HG03469 (cell line): ENCODE results near the gene SMNDC1.
"Not testable (repeated sequence)": the region's sequence is repeated elsewhere in the genome, so short reads cannot be mapped to it uniquely, and the experiment has no call there.

Source experiments
- ATAC-seq: cut with Tn5 transposase; IDR thresholded peaks from one replicate; pipeline ENCODE4 v1.9.1; 2021; ENCODE audit warnings: mild to moderate bottlenecking, moderate library complexity, moderate number of reproducible peaks; ENCODE audit not compliant: unreplicated experiment

Gene SMNDC1

GRCh38 chr10:110286841-110287240 is 17.9 kb downstream of the SMNDC1 start:
- ATAC-seq, result no peak

- ATAC-seq, result no peak
These were observed 19.2 kb downstream of the SMNDC1 start for GRCh38 chr10:110285501-110285900.

GRCh38 chr10:110284262-110284661 is 20.5 kb downstream of the SMNDC1 start:
- ATAC-seq, result no peak

- ATAC-seq, result no peak
These were observed 25.2 kb downstream of the SMNDC1 start for GRCh38 chr10:110279407-110279986.

GRCh38 chr10:110278562-110279406 is 25.9 kb downstream of the SMNDC1 start:
- no peak for ATAC-seq

- ATAC-seq, result no peak
These were observed 27.1 kb downstream of the SMNDC1 start for GRCh38 chr10:110277591-110277990.

GRCh38 chr10:110276603-110277002 is 28.1 kb downstream of the SMNDC1 start:
- no peak for ATAC-seq

GRCh38 chr10:110275128-110275729 is 29.5 kb downstream of the SMNDC1 start:
- no peak for ATAC-seq

- no peak for ATAC-seq
These were observed 30.1 kb downstream of the SMNDC1 start for GRCh38 chr10:110274647-110275046.

GRCh38 chr10:110274072-110274627 is 30.6 kb downstream of the SMNDC1 start:
- ATAC-seq, result no peak

GRCh38 chr10:110273474-110273873 is 31.2 kb downstream of the SMNDC1 start:
- ATAC-seq, result no peak

GRCh38 chr10:110272995-110273394 is 31.7 kb downstream of the SMNDC1 start:
- ATAC-seq, result not testable (repeated sequence)

GRCh38 chr10:110269374-110270318 is 35.1 kb downstream of the SMNDC1 start:
- peak; percentile 62 for ATAC-seq

GRCh38 chr10:110268971-110269370 is 35.7 kb downstream of the SMNDC1 start:
- no peak for ATAC-seq

- ATAC-seq, result peak; percentile 42
These were observed 36.3 kb downstream of the SMNDC1 start for GRCh38 chr10:110268442-110268841.

GRCh38 chr10:110267276-110267675 is 37.4 kb downstream of the SMNDC1 start:
- ATAC-seq, result no peak

GRCh38 chr10:110265573-110266193 is 39.0 kb downstream of the SMNDC1 start:
- no peak for ATAC-seq

- ATAC-seq, result no peak
These were observed 41.6 kb downstream of the SMNDC1 start for GRCh38 chr10:110263164-110263563.

GRCh38 chr10:110260746-110261477 is 43.8 kb downstream of the SMNDC1 start:
- ATAC-seq, result no peak
